ENCODE data around the gene KNSTRN.

DNA sequence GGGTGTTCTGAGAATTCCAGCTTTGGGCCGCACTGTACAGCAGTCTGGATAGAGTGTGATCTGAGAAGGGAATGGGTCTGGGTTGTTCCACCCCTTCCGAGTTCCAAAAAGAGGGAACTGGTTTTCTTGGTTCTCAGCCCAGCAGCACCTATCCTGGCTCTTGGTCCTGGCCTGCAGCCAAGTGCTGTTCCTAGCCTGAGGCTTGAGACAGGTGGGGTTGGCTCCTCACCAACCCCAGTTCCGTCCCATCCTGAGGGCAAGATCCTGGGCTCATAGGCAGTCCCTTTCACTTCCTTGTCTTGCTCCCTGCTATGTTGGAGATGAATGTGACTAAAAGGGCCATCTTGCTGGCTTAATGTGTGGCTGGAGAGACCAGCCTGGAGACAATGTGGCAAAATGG, 38.3 kb downstream of the KNSTRN start:
- TF ChIP-seq, protein P1, sequence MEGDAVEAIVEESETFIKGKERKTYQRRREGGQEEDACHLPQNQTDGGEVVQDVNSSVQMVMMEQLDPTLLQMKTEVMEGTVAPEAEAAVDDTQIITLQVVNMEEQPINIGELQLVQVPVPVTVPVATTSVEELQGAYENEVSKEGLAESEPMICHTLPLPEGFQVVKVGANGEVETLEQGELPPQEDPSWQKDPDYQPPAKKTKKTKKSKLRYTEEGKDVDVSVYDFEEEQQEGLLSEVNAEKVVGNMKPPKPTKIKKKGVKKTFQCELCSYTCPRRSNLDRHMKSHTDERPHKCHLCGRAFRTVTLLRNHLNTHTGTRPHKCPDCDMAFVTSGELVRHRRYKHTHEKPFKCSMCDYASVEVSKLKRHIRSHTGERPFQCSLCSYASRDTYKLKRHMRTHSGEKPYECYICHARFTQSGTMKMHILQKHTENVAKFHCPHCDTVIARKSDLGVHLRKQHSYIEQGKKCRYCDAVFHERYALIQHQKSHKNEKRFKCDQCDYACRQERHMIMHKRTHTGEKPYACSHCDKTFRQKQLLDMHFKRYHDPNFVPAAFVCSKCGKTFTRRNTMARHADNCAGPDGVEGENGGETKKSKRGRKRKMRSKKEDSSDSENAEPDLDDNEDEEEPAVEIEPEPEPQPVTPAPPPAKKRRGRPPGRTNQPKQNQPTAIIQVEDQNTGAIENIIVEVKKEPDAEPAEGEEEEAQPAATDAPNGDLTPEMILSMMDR (IDR thresholded peaks at IDR 0.05 in 4 of 5, conservative IDR thresholded peaks at IDR 0.05 in 1 of 5) = no peak
- no peak for TF ChIP-seq POLR2A (IDR thresholded peaks at IDR 0.05)
